HG03565 (cell line): ENCODE data around the gene STAC.
"Not testable (repeated sequence)": the region's sequence is repeated elsewhere in the genome, so short reads cannot be mapped to it uniquely, and the experiment has no call there.

Experiments
- ATAC-seq: cut with Tn5 transposase; IDR thresholded peaks from one replicate; pipeline ENCODE4 v1.9.1; 2021; ENCODE audit warnings: mild to moderate bottlenecking, moderate library complexity; ENCODE audit not compliant: unreplicated experiment

STAC gene

DNA sequence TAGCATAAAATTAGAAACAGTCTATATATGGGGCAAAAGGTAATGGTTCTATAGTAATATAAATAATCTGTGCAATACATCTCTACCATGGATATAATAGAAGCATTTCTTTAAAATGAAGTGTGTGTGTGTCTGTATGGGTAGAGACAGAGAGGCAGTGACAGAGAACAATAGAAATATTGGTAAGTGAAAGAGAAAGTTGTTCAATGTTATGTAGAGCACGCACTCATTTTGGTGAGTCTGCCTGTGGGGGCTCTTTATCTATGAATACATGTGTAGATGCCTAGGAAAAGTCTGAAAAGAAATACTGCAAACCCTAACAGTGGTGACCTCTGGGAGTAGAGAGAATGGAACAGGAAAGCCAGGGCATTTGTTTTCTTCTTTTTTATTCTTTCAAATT, 182.6 kb downstream of the STAC start:
- no peak for ATAC-seq

DNA sequence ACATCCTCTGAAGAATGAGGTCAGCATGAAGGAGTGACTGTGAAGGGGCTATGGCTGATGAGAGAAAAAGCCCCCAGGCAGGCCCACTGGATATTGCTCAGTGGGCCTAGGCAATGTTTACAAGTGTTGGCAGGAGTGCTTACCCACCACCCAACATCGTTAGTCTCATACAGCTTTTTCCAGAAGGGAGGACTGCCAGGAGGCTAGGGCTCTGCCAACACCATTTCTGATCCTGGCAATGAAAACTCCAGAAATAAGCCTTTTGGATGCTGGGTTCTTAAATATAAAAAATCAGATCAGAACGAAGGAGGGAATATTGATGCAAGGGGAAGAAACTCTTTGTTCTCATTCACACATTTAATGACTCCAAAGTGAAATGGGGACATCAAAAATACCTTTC, 194.9 kb downstream of the STAC start:
- ATAC-seq = no peak

DNA sequence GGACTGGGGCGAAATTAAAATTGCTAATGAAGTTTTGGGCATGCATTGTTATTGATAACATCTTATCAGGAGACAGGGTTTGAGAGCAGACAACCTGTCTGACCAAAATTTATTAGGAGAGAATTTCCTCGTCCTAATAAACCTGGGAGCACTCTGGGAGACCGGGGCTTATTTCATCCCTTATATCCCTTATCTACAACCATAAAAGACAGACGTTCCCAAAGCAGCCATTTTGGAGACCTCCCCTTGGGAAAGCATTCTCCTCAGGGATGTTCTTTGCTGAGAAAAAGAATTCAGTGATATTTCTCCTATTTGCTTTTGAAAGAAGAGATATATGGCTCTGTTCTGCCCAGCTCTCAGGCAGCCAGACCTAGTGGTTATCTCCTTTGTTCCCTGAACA, 198.1 kb downstream of the STAC start:
- ATAC-seq = not testable (repeated sequence)

GRCh38 chr3:36579746-36580145, 199.4 kb downstream of the STAC start:
- ATAC-seq = no peak

DNA sequence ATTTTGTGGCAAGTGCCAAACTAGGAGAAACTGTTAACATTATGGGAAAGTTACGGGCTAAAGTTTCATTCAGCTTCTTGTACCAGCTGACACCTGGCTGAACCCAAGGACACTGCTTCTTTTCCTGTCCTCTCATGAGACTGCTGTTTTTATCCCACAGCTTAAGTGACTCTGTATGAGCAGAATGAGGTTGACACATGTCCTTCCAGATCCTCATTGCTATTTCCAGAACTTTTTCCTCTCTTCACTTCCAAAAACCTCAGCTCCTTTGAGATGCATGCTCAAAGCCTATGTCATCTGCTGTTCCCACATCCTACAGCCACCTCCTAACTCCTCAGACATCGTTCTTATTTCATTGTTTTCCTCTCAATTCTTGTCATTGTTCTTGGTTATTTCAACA, 200.4 kb downstream of the STAC start:
- ATAC-seq = no peak

DNA sequence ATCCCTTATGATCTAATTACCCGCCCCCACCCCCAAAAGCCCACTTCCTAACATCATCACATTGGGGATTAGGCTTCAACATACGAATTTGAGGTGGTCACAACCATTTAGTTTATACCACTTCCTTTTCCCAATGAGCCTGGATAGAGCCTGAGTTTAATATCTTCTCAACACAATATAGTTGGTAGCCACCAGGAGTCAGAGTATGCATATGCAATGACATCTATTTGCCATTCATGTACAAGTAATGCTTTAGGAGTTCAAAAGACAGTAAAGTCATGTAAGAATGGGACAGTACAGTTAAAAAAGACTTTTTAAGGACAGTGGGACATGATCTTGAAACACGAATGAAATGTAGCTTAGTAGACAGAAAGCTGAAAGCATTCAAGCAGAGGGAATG, 211.7 kb downstream of the STAC start:
- ATAC-seq = no peak

GRCh38 chr3:36595511-36595910, 215.2 kb downstream of the STAC start:
- no peak for ATAC-seq

DNA sequence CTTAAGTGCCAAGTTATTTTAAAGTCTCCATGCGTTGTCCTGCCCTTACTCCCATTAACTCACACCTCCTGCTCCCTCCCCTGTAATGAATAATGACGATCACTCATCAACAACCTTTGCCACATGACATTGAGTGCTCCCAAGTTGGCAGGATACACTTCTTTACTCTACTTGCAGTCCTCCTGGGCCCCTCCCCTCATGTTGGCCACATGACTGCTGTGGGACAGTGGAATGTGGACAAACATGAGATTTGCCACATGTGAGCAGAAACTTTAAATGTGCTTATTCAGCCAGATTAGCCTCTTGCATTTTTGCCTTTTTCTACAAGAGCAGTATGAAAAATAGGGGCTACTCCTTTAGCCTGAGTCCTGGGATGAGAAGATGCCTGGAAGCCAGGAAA, 216.1 kb downstream of the STAC start:
- ATAC-seq = no peak

GRCh38 chr3:36597422-36597821, 217.1 kb downstream of the STAC start:
- ATAC-seq = no peak
